NCI-H774 (cell line): ENCODE results near the gene ECEL1.

ENCODE experiments used
- DNase-seq: peaks from one replicate; lab custom pipeline; 2025; lab: John Stamatoyannopoulos, UW

The ECEL1 gene

DNA sequence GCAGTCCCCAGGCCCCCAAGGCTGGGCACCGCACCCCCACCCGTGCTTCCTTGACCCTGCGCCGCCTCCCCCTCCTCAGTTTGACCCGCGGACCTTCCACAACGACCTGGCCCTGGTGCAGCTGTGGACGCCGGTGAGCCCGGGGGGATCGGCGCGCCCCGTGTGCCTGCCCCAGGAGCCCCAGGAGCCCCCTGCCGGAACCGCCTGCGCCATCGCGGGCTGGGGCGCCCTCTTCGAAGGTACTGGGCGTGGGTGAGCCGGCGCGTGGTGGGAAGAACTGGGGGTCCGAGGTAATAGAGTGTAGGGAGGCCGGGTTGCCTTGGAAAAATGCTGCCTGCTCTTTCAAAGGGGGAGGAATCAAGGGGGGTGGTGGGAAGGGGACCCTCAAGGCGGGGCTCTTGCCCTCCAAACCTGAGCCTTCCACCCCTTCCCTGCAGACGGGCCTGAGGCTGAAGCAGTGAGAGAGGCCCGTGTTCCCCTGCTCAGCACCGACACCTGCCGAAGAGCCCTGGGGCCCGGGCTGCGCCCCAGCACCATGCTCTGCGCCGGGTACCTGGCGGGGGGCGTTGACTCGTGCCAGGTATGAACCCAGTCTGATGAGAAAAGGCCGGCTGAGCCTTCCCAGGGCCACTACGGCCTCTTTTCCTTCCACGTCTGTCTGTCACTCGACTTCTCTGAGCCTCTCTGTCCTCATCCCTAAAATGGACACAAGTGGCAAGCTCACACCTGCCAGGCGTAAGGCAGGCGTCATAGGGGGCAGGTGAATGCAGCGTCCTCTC lies 35.2 kb upstream of the ECEL1 start:
- no peak for DNase-seq

- no peak for DNase-seq
Measured at GRCh38 chr2:232521959-232522622, 34.5 kb upstream of the ECEL1 start.

DNA sequence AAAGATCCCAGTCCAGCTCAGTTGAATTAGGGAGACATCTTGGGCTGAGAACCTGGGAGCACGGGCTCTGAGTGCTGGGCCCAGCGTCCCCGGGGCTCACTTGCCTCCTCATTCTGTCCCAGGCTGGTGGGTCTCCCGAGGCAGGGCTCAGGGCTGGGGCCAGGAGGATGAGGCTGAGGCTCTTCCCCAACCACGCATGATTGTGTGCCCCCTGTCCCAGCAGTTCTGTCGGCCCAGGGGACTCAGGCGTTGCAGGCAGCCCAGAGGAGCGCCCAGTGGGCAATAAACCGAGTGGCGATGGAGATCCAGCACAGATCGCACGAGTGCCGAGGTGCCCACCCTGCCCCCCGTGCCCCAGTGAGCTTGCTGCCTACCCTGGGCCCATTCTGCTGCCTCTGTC lies 33.5 kb upstream of the ECEL1 start:
- DNase-seq: no peak

DNA sequence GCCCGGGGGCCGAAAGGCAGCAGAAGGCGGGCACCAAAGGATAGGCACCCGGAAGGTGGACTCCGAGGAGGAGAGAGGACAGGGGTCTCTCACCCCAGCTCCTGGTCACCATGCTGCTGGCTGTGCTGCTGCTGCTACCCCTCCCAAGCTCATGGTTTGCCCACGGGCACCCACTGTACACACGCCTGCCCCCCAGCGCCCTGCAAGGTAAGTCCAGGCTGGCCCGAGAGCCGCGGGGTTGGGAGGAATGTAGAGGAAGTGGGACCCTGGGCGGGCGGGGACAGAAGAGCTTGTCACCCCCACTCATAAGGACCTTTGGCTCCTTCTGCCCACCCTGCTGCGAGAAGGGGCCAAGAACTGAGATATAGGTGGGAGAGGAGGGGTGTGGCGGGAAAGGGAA lies 32.9 kb upstream of the ECEL1 start:
- DNase-seq: no peak

DNA sequence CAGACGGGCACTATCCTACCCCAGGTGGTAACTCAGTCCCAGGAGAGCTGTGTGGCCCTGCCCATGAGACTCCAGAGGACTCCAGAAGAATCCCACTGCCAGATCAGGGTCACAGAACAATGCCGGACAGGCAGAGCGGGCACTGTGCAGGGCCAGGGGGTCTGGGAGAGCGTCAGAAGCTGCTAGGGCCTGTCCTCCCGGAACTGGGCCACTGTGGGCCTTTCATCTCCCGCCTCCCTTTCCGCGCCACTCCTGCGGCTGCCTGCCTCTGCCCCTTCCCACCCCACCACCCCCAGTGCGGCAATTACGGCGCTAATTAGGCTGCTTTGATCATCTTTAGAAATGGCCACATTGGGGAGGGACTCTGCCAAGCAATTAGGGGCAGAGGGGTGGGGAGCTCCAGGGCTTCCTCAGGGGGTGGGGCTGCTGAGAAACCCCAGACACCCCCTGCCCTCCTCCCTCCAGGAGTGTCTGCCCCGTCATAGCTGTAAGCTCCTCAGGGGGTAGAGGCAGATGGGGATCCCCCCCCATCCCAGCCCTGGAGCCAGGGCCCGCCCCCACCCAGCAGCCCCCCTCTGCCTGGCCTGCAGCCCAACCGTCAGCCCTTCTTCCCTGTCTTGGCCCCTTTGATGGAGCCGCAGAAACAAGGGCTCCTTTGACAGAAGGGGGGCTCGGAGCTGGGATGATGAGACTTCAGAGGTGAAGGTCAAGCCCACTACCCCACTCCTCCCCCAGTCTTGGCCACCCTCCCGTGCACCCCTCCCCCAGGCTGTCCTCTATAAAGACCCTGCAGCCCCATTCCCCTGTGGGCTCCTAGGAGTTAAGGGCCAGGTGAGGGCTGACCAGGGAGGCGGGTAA lies 32.2 kb upstream of the ECEL1 start, which contains the start of gene PRSS56:
Gene PRSS56 (plus strand): TSS at position 808 of the 858 bp plus-strand sequence. CDS start 211 bp downstream, outside the sequence.
- no peak for DNase-seq

DNA sequence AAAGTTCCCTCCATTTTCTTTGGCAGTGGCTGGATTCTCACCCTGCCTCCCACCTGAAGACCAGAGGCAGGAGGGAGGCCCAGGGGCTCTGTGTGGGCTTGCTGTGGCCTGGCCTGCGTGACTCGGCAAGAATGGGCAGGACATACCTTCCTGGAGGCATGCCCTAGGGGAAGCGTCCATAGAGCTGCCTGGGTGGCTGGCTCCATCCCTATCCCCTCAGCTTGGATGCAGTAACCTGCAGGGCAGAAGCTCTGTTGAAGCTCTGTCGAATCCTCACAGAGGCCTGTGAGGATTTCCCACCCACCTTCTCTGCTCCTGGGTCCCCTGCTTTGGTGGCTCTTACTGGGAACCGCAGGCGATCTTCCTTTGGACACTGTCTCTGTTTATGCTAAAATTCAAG lies 31.2 kb upstream of the ECEL1 start:
- no peak for DNase-seq

GRCh38 chr2:232516551-232516950 lies 28.9 kb upstream of the ECEL1 start:
- no peak for DNase-seq

- DNase-seq: no peak
Measured at GRCh38 chr2:232515639-232516038, 28.0 kb upstream of the ECEL1 start.

DNA sequence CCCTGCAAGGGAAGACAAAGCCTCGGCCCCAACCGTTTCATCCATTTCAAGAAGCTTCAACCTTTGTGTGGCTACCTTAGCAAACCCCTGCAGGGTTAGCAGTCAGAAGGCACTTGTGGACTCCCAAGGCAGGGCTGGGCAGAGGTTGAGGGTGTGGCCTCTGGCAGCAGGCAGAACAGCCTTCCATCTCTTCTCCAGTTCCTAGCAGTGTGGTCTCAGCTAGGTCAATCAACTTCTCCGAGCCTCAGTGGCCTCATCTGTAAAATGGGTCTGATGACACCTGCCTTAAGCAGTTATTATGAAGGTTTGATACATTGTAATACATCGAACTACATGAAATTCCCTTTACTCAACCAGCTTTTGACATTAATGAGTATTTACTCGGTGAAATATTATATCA lies 25.7 kb upstream of the ECEL1 start:
- DNase-seq: no peak

DNA sequence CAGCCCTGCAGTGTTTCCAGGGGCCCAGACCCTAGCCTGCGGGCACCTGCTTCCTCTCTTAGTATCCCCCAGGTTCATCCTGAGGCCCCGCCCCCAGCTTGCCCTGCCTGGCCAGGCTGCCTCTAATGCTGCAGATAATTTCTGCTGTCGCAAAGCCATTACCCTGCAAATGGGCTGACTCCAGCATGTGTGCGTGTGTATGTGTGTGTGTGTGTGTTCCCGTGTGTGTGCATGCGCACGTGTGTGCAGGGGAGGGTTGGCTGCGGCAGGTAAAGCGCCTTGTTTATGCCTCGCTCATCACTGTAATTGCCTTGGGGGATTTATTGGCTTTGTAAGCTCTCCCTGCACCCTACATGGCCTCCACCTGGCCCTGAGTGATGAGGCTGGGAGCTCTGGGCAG lies 25.0 kb upstream of the ECEL1 start:
- no peak for DNase-seq

DNA sequence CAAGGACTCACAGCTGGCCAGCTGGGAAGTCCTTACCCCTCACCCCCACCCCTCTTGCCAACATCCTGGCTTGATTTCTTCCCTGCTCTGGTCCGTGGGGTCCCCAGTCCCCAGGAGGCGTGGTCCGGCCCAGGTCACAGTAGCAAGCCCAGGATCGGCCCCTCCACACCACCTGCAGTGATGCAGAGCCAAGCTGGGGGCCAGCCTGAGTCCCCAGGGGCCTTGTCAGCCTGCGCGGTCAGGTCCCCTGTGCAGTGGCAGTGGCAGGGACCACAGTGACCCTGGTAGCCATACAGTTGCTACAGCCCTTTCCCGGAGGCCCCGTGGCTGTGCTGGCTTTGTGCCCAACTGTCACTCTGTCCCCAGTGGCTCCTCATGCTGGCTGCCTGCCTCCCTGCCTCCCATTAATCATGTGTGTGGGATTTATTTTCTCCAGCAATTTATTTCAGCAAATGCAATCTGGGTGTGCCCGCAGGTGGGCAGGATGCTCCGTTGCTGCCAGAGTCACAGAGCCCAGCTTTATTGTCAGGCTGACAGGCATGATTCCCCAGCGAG lies 23.8 kb upstream of the ECEL1 start:
- no peak for DNase-seq

GRCh38 chr2:232508251-232508650 lies 20.6 kb upstream of the ECEL1 start:
- no peak for DNase-seq

- no peak for DNase-seq
Measured at GRCh38 chr2:232506709-232507108, 19.1 kb upstream of the ECEL1 start.

DNA sequence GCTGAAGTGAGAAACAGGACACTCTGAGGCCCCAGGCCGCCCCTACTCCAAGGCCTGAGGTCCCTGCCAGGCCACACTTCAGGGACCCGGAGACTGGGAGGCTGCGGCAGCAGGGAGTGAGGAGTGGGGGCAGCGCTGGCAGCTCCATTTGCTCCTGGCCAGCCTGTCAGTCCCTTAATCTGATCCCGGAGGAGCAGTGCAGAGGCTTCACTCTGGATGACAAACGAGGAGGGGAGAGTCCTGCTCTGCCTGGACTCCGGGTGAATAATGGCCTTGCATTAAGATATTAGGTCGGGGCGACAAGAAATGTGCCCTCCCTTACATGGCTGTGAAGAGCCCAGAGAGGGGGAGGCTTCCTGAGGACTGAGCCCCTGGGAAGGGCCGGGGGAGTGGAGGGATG lies 18.2 kb upstream of the ECEL1 start:
- no peak for DNase-seq

GRCh38 chr2:232504438-232504837 lies 16.8 kb upstream of the ECEL1 start:
- DNase-seq: no peak

- no peak for DNase-seq
Measured at GRCh38 chr2:232503809-232504323, 16.2 kb upstream of the ECEL1 start.

GRCh38 chr2:232502911-232503808 lies 15.5 kb upstream of the ECEL1 start:
- DNase-seq: peak; percentile 15

DNA sequence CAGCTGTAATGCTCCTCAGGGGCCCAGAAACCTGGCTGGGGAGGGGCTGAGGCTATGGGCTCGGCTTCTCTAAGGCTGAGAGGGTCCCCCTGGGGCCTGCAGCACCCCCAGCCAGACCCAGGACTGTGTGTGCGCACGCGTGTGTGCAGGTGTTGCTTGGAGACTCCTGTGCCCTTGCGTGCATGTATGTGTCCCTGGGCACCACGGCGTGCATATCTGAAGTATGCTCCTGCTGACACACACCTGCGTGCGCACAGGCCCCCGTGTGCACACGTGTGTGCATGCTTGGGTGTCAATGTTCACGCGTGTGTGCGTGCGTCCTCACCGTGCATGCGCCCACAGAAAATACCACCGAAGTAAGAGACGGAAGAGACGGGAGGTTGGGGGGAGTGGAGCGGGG lies 14.9 kb upstream of the ECEL1 start:
- no peak for DNase-seq

GRCh38 chr2:232501794-232502390 lies 14.3 kb upstream of the ECEL1 start:
- DNase-seq: no peak

GRCh38 chr2:232501331-232501771 lies 13.7 kb upstream of the ECEL1 start:
- no peak for DNase-seq

DNA sequence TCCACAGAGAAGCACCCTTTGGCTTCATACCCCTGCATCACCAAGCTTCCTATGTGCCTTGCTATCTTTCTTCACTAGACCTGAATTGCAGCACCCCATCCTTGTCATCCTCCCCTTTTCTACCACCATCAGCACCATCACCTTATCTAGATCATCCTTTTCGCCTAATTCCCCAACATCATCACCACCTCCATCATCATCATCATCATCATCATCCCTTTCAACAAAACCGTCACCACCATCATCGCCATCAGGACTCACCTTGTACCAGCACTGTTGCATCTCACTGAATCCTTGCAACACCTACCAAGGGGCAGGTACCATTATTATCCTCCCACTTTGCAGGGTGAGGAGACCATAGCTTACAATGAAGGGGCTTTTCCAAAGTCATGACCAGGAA lies 10.8 kb upstream of the ECEL1 start:
- no peak for DNase-seq
